Loucy (cell line): Measurements from ENCODE around the gene KCNQ5.

ENCODE experiments used
- H2AFZ ChIP-seq: fragments of 200-600 bp; sonication (generic); 2 replicates; pipeline ENCODE4 v1.6.0; 2016; ENCODE audit warnings: antibody characterized with exemption, mild to moderate bottlenecking, low read length, moderate library complexity
- H3F3A ChIP-seq: fragments of 200-600 bp; 2 replicates; pipeline ENCODE4 v1.6.0; 2016; ENCODE audit warnings: antibody characterized with exemption, low read depth, mild to moderate bottlenecking
- H3K27me3 ChIP-seq: fragments of 200-600 bp; sonication (generic); 2 replicates; pipeline ENCODE4 v1.6.1; 2014; ENCODE audit warnings: low read length, mild to moderate bottlenecking; ENCODE audit not compliant: insufficient read depth, poor library complexity, severe bottlenecking
- H3K36me3 ChIP-seq: fragments of 200-600 bp; sonication (generic); 2 replicates; pipeline ENCODE4 v1.6.1; 2016; ENCODE audit warnings: low read length; ENCODE audit not compliant: insufficient read depth
- H3K4me1 ChIP-seq: fragments of 200-600 bp; sonication (generic); 2 replicates; pipeline ENCODE4 v1.5.1; 2014; ENCODE audit warnings: low read length, mild to moderate bottlenecking; ENCODE audit not compliant: insufficient read depth, poor library complexity, severe bottlenecking
- H3K4me2 ChIP-seq: fragments of 200-600 bp; sonication (generic); 2 replicates; pipeline ENCODE4 v1.6.0; 2014; ENCODE audit warnings: antibody characterized with exemption, low read length, low read depth, mild to moderate bottlenecking; ENCODE audit not compliant: poor library complexity, severe bottlenecking
- H3K4me3 ChIP-seq: fragments of 200-600 bp; sonication (generic); 2 replicates; pipeline ENCODE4 v1.5.1; 2014; ENCODE audit warnings: low read length, mild to moderate bottlenecking, mixed read lengths; ENCODE audit not compliant: poor library complexity, severe bottlenecking
- H3K79me2 ChIP-seq: fragments of 200-600 bp; sonication (generic); 2 replicates; pipeline ENCODE4 v1.6.1; 2014; ENCODE audit warnings: low read length; ENCODE audit not compliant: insufficient read depth
- H3K9ac ChIP-seq: fragments of 200-600 bp; sonication (generic); 2 replicates; pipeline ENCODE4 v1.6.0; 2014; ENCODE audit warnings: mild to moderate bottlenecking, low read depth, low read length, moderate library complexity; ENCODE audit not compliant: poor library complexity, severe bottlenecking
- H3K9me2 ChIP-seq: fragments of 200-600 bp; sonication (generic); replicated peaks from 2 replicates; pipeline ENCODE4 v1.6.1; 2016; ENCODE audit warnings: low read depth, low read length, mixed read lengths
- H3K9me3 ChIP-seq: fragments of 200-600 bp; sonication (generic); 2 replicates; pipeline ENCODE4 v1.6.1; 2014; ENCODE audit warnings: mild to moderate bottlenecking, antibody characterized with exemption, low read length, low read depth; ENCODE audit not compliant: insufficient read depth
- H4K20me1 ChIP-seq: fragments of 200-600 bp; sonication (generic); 2 replicates; pipeline ENCODE4 v1.6.0; 2014; ENCODE audit warnings: antibody characterized with exemption, low read length, mild to moderate bottlenecking; ENCODE audit not compliant: insufficient read depth, poor library complexity, severe bottlenecking
- CTCF ChIP-seq: fragments of 200-600 bp; sonication (generic); conservative IDR thresholded peaks from 2 replicates; pipeline ENCODE4 v1.5.1; 2014; ENCODE audit warnings: mild to moderate bottlenecking, antibody characterized with exemption, low read length
- EZH2phosphoT487 ChIP-seq: fragments of 200-600 bp; IDR thresholded peaks from 2 replicates; pipeline ENCODE4 v1.6.1; 2018; ENCODE audit warnings: antibody characterized with exemption, mild to moderate bottlenecking, moderate library complexity, borderline replicate concordance

Gene KCNQ5

DNA sequence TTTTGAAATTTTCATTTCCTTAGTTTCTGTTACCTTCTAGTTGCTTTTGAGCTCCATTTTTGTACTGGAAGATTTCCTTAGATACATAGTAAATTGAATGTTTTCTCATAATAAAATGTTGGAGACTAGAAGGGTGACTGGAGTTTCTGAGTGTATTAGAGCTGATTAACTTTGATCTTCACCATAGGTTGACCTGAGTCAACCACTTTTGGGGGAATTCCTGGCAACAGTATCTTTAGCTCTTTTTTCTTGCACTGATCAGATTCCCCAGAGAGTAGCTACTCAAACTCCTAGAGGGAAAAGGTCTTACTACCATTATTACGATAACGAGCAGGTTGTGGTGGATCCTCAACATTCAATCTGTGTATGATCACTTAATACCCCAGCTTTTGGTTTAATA, 530.7 kb downstream of the KCNQ5 start:
- no peak overlapping the region for H3K4me2 ChIP-seq
- no peaks in the 10 kb centered on the region for H3K4me1 ChIP-seq
- no peak for TF ChIP-seq CTCF
- no peak for TF ChIP-seq EZH2phosphoT487
- H3F3A ChIP-seq: no peaks in the 10 kb centered on the region
- H4K20me1 ChIP-seq: no peaks in the 10 kb centered on the region
- no peaks in the 10 kb centered on the region for H3K9me3 ChIP-seq
- H3K36me3 ChIP-seq: no peaks in the 10 kb centered on the region
- H3K27me3 ChIP-seq: no peaks in the 10 kb centered on the region
- no peak overlapping the region for H3K9ac ChIP-seq
- H3K79me2 ChIP-seq: no peaks in the 10 kb centered on the region
- H2AFZ ChIP-seq: no peak overlapping the region
- no peaks in the 10 kb centered on the region for H3K9me2 ChIP-seq
- no peak overlapping the region for H3K4me3 ChIP-seq

- no peaks in the 10 kb centered on the region for H3K79me2 ChIP-seq
- no peaks in the 10 kb centered on the region for H3K27me3 ChIP-seq
- no peaks in the 10 kb centered on the region for H3F3A ChIP-seq
- TF ChIP-seq EZH2phosphoT487: no peak
- no peak for TF ChIP-seq CTCF
- H3K9ac ChIP-seq: no peak overlapping the region
- no peaks in the 10 kb centered on the region for H4K20me1 ChIP-seq
- no peaks in the 10 kb centered on the region for H3K9me3 ChIP-seq
- H3K36me3 ChIP-seq: no peaks in the 10 kb centered on the region
- H3K9me2 ChIP-seq: no peaks in the 10 kb centered on the region
- no peak overlapping the region for H3K4me3 ChIP-seq
- no peak overlapping the region for H3K4me2 ChIP-seq
- no peak overlapping the region for H2AFZ ChIP-seq
- H3K4me1 ChIP-seq: no peaks in the 10 kb centered on the region
These were observed 531.3 kb downstream of the KCNQ5 start for GRCh38 chr6:73152966-73153757.

DNA sequence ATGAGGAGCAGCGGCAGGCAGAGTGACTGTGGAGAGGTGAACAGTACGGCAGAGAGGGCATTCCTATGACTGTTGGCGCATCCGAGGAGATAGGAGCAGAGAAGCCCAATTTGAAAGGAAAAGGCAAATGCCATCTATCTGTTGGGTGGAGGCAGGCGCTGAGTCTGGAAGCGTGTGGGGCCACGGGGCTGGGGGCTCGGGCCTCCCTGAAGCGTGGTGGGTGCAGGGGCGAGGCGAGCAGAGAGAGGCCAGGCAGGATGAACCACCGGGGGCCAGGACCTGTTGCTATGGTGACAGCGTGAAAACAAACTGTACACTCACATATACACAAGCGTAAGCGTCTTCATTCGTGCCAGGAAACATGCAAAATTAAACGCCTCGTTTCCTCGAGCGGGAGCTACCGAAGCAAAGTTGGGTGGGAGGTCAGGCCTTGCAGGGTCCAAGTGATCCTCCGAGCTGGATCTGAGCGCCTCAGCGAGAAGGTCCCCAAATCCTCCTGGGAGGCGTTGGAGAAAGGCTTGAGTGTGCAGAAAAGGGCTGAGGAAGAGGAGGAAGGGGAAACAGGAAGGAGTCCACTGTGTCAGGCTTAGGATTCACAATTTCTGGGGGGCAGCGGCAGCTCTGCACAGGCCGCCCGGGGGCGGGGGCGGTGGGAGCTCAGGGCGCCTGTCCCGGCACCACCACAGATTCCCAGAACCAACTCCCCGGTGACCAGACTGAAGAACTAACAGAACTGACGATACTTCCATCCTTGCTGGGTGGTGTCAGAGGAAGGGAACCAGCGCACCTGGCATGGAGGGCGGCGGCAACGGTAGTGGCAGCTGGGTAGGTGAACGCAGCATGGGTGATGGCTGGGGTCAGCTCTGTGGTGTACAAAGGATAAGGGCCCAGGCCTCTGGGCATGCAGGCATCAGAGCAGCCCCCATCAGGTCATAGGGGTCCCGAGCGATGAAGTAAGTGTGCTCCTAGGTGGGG, 535.2 kb downstream of the KCNQ5 start:
- H3K27me3 ChIP-seq: no peaks in the 10 kb centered on the region
- no peak overlapping the region for H3K4me3 ChIP-seq
- no peak overlapping the region for H3K9ac ChIP-seq
- no peak overlapping the region for H2AFZ ChIP-seq
- H3K9me2 ChIP-seq: no peaks in the 10 kb centered on the region
- no peaks in the 10 kb centered on the region for H3K79me2 ChIP-seq
- H3K4me1 ChIP-seq: no peaks in the 10 kb centered on the region
- no peaks in the 10 kb centered on the region for H3F3A ChIP-seq
- no peaks in the 10 kb centered on the region for H3K9me3 ChIP-seq
- no peaks in the 10 kb centered on the region for H3K36me3 ChIP-seq
- no peak overlapping the region for H3K4me2 ChIP-seq
- no peaks in the 10 kb centered on the region for H4K20me1 ChIP-seq
- no peak for TF ChIP-seq EZH2phosphoT487
- TF ChIP-seq CTCF: no peak
